Left renal pelvis (tissue), 4 donors: ENCODE data around the gene METTL25. TPM values are rescaled to one million over a fixed set of nuclear protein-coding genes. Genes with fewer than 3 reads are reported as not detected.

ENCODE experiments used
- DNase-seq, 4 donors: peaks; one replicate each; pipeline ENCODE4 v3.0.0-alpha.2; 2013; ENCODE audit warnings: low read depth in 4 of 4, low spot score in 3 of 4
- polyA plus RNA-seq, 4 donors: library from polyadenylated mRNA; unstranded; fragments of 120-200 nt; gene quantifications; one replicate each; pipeline ENCODE4 v1.2.1, GENCODE V29; 2013; ENCODE audit not compliant: insufficient read length in 4 of 4

METTL25 gene
- polyA plus RNA-seq, 4 donors = 11.5 to 18.7 (median 15.9) TPM

GRCh38 chr12:82400819-82401218 lies 42.5 kb downstream of the METTL25 start:
- DNase-seq = no peak

GRCh38 chr12:82406651-82407050 lies 48.3 kb downstream of the METTL25 start:
- no peak for DNase-seq

GRCh38 chr12:82407481-82407880 lies 49.2 kb downstream of the METTL25 start:
- no peak for DNase-seq

DNA sequence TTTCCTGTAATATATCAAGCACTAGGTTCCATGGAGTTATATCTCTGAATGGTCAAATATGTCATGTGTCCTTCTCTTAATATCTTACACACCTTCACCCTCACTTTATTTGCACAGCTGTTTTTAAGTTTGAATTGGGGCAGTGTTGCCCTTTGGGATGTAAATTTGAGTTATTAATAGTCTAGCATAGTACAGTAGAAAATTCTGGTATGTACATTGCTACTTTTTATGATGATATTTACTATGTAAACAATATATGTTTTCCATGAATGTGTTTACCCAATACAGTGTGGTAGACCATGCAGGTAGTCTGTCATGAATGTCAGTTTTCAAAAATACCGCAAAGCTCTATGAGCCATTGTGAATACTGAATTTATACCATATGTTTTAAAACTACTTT lies 50.5 kb downstream of the METTL25 start:
- no peak for DNase-seq

- no peak for DNase-seq
These were observed 53.4 kb downstream of the METTL25 start for GRCh38 chr12:82411546-82412230.

- DNase-seq = no peak
These were observed 53.9 kb downstream of the METTL25 start for GRCh38 chr12:82412246-82412645.

GRCh38 chr12:82414044-82414443 lies 55.7 kb downstream of the METTL25 start:
- DNase-seq = no peak

DNA sequence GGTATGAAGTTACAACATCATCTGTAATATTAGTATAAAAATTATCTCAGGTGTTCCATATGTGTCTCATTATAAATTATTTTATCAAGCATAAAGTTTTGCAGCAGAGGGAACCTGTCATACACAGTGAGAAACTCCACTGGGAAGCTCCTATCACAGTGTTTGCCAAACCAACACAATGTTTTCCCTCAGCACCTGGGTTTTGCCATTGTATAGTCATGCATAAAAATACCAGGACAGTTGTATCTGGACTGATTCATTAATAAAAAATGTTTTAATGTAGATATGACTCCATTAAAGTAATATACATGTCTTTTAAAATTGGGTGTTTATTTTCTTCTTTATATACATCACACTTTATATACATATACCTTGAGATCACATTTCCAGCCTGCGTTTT lies 56.6 kb downstream of the METTL25 start:
- DNase-seq = no peak

DNA sequence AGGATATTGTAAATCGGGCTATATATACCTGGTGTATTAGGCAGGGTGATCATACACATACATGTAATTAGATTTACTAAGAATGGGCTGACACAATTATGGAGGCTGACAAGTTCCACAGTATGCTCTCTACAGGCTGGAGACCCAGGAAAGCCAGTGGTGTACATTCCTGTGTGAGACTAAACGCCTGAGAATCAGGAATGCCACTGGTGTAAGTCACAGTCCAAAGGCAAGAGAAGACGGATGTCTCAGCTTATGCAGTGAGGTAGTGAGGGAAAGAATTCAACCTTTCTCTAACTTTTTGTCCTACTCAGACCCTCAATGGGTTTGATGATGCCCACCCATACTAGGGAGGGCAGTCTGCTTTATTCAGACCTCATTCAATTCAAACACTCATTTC lies 57.1 kb downstream of the METTL25 start:
- DNase-seq = no peak

GRCh38 chr12:82425241-82425640 lies 66.9 kb downstream of the METTL25 start:
- DNase-seq = no peak

DNA sequence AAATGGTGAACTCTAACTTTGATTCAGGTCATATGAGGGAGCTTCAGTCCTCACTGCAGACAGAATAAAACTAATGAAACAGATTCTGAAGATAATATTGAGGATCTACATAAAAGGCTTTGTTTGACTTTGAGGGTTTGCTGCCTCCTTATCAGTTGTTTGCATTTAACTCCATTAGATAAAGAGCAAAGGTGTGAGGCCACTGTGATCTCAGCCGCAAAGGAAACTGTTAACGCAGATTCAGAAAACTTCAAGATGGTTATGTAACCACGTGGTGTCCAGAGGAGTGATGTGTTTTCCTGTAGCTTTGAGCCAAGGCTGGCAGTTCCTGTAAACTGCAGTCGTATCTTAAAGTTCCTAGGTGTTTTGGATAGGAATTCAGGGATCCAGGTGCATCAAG lies 67.8 kb downstream of the METTL25 start:
- no peak for DNase-seq

- no peak for DNase-seq
These were observed 68.3 kb downstream of the METTL25 start for GRCh38 chr12:82426586-82426985.

DNA sequence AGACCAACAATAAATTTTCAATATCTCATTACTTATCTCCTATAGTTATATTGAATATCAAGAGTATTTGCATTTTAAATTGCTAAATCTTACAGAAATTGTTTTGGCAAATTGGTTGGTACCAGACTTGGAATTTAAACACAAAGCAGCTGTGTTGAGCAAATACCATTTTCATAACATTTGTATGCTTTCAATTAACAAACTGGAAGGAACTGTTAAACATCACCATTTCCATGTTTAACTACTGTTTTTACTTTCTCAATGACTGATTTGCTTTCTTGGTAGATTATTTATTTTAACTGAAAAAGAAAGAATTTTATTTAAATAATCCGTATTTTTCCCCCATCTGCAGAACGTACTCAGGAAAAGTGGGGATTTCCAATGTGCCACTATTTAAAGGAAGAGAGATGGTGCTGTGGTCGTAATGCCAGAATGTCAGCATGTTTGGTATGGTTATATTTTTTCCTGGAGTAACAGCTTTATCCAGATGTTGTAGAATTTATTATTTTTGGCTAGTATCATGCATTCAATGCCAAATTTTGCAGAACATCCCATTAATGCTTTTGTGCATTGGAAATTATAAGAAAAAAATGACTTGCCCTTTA lies 72.3 kb downstream of the METTL25 start:
- no peak for DNase-seq

DNA sequence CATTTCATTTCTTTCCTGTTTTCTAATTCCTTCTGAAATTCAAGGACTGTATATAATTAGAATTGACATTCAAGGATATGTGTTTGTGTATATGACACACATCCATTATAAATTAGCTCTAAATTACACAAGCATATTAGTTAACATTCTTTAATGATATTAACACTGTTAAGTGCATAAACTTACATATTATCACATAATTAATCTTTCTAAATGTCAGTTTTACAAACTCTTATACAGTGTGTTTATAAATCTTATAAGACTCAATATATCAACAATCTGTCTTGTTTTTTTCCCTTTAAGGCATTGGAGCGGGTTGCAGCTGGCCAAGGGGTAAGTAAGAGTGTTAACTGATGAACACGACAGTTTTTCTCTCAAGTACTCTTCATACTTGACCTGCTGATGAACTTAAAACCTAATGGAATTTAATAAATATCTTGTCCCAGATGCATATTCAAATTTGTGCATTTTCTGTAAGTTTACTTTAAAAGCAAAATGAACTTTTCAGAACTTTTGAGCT lies 76.1 kb downstream of the METTL25 start:
- no peak for DNase-seq

DNA sequence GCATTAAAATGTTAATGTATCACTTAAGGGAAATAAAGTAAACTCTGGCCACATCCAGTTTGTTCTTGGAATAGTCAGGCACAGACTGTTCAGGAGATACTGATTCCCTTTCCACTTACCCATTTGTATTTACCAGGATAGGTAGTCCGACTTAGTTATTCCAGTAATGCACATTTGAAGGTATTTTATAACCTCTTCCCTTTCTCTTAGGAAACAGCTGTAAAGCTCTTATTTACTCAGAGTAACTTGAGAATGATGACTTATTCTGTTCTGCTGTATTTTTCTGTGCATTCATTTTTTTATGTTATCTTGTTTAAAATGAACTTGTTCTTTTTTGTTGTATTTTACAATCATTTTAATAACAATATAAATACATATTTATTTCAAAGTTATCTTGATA lies 78.0 kb downstream of the METTL25 start:
- no peak for DNase-seq

GRCh38 chr12:82437744-82438143 lies 79.4 kb downstream of the METTL25 start:
- no peak for DNase-seq

- DNase-seq = no peak
These were observed 80.0 kb downstream of the METTL25 start for GRCh38 chr12:82438356-82438755.

DNA sequence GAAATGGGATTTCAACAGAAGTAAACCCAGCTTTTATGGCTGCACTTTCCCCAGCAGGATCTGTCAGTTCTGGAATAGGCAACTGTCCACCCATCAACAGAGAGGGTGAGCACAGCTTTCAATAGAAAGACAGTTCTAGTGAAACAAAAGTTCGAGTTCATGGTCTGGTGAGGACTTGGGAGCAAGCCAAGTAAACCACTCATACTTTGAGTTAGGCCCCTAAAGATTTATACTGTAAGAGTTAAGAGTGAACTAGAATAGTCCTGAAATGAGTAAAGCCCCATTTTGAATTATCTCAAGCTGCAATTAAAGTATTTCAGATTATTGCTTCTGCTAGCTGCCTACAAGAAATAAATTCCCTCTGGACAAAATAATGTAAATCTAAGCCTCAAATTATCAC lies 82.6 kb downstream of the METTL25 start:
- DNase-seq = no peak

DNA sequence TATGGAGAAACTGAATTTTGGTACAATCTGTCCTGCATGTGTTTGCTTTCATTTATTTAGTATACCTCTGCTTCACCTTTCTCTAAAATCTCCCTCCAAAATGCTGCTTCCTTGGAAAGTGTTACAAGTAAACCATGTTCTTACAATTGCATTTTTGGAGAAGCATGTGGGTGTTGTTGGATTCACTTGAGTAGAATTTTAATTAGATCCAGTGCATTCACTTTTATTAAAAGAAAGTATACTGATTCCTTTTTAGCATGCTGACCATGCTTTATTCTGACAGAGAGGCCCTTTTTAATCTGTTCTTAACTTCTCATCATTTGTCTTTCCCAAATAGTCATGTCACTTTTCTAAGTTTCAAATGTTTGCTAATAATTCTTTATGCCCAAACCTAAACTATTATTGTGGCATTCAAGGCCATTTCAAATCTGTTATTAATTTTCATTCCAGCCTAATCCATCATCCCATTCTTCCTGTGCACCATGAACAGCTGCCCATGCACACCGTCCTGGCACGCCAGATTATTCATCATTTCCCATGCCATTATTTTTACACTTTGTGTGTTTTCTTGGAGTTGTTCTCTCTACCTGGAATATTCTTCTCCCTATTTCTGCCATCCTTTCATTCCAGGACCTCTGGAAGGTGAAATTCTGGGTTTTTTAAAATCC lies 90.7 kb downstream of the METTL25 start:
- DNase-seq = no peak

GRCh38 chr12:82456633-82457032 lies 98.3 kb downstream of the METTL25 start:
- no peak for DNase-seq

DNA sequence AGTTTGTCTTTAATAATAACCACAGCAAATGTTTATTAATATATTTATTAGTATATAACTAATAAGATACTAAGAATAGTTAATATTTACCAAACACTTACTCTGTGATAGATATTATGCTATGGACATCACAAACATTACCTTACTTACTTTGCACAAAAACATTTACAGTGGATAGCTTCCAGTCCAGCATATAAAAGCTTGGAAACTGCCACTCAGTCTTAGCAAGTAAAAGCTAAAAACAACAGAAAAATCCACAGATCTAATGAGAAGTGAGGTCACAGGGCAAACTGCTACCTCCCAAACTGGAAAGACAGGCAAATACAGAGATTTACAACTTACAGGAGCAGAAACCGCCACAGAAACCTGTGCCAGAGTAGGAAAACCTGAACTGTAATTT lies 99.8 kb downstream of the METTL25 start:
- DNase-seq = peak in 3 of 4 donors; percentile 3 to 14 (median 5)

GRCh38 chr12:82461393-82461792 lies 103.1 kb downstream of the METTL25 start:
- peak in 2 of 4 donors; percentile 3 to 8 for DNase-seq
